CD14-positive monocyte (primary cell): ENCODE results near the gene MBL2. TPM values are rescaled to one million over a fixed set of nuclear protein-coding genes. Genes with fewer than 3 reads are reported as not detected.

Source experiments
- DNase-seq, 3 donors: peaks; one replicate each; pipeline ENCODE4 v3.0.0-alpha.2; 2011 to 2022
- H2AFZ ChIP-seq: 2 replicates; pipeline ENCODE4 v1.6.0; 2012; ENCODE audit warnings: mild to moderate bottlenecking, low read depth, low read length, inconsistent platforms; ENCODE audit not compliant: insufficient read depth, poor library complexity, severe bottlenecking
- H3K27ac ChIP-seq, 2 donors: 1 replicate in 1 of 2; 2 replicates in 1 of 2; pipeline ENCODE4 v1.5.1; 2012 to 2013; ENCODE audit warnings: low read length in 2 of 2, control low read depth in 1 of 2, inconsistent platforms in 1 of 2, low read depth in 1 of 2, mild to moderate bottlenecking in 1 of 2
- H3K27me3 ChIP-seq, 2 donors: one replicate each; pipeline versions ENCODE4 v1.6.0 to v1.6.1; 2011 to 2013; ENCODE audit warnings: low read length in 2 of 2; ENCODE audit not compliant: control insufficient read depth in 2 of 2, insufficient read depth in 2 of 2
- H3K36me3 ChIP-seq, 2 donors: replicated peaks in 1 of 2; 1 replicate in 1 of 2; 2 replicates in 1 of 2; pipeline versions ENCODE4 v1.5.1 to v1.6.1; 2012 to 2013; ENCODE audit warnings: low read length in 2 of 2, control low read depth in 1 of 2, inconsistent platforms in 1 of 2, mild to moderate bottlenecking in 1 of 2; ENCODE audit not compliant: insufficient read depth in 2 of 2, control insufficient read depth in 1 of 2
- H3K4me1 ChIP-seq, 2 donors: 1 replicate in 1 of 2; 2 replicates in 1 of 2; pipeline versions ENCODE4 v1.5.1 to v1.6.1; 2012 to 2013; ENCODE audit warnings: low read length in 2 of 2, control low read depth in 1 of 2, inconsistent platforms in 1 of 2, mild to moderate bottlenecking in 1 of 2, moderate library complexity in 1 of 2; ENCODE audit not compliant: insufficient read depth in 2 of 2, control insufficient read depth in 1 of 2
- H3K4me2 ChIP-seq: replicated peaks from 2 replicates; pipeline ENCODE3; 2012; ENCODE audit warnings: low read length, moderate library complexity, mild to moderate bottlenecking; ENCODE audit not compliant: poor library complexity, severe bottlenecking; ENCODE audit errors: extremely low read depth
- H3K4me3 ChIP-seq, 3 experiments: fragments of 200-600 bp in 1 of 3; sonication (generic) in 1 of 3; replicated peaks in 1 of 3; 1 replicate in 2 of 3; 2 replicates in 1 of 3; pipeline ENCODE4 v1.5.1; 2011 to 2013; ENCODE audit warnings: low read length in 3 of 3, mild to moderate bottlenecking in 3 of 3, control low read depth in 2 of 3, low read depth in 2 of 3, inconsistent platforms in 1 of 3, moderate library complexity in 1 of 3
- H3K79me2 ChIP-seq: 2 replicates; pipeline ENCODE4 v1.6.0; 2012; ENCODE audit warnings: mild to moderate bottlenecking, control low read depth, inconsistent platforms, low read length, moderate library complexity; ENCODE audit not compliant: insufficient read depth
- H3K9ac ChIP-seq: 2 replicates; pipeline ENCODE4 v1.6.0; 2017; ENCODE audit warnings: low read length, mild to moderate bottlenecking; ENCODE audit not compliant: insufficient read depth, poor library complexity, severe bottlenecking
- H3K9me3 ChIP-seq, 2 donors: replicated peaks in 1 of 2; 1 replicate in 1 of 2; 2 replicates in 1 of 2; pipeline versions ENCODE4 v1.5.1 to v1.6.1; 2012 to 2013; ENCODE audit warnings: low read length in 2 of 2, control low read depth in 1 of 2; ENCODE audit not compliant: control insufficient read depth in 1 of 2, insufficient read depth in 1 of 2
- H4K20me1 ChIP-seq: 2 replicates; pipeline ENCODE4 v1.6.0; 2012; ENCODE audit warnings: mild to moderate bottlenecking, low read length, control low read depth, moderate library complexity; ENCODE audit not compliant: insufficient read depth
- H3K27ac Mint-ChIP-seq, 7 donors: one replicate each; pipeline ENCODE4 v1.8.0; 2020; ENCODE audit warnings: mild to moderate bottlenecking in 7 of 7, mixed read lengths in 7 of 7, moderate library complexity in 6 of 7, inconsistent platforms in 2 of 7
- H3K27me3 Mint-ChIP-seq, 3 donors: one replicate each; pipeline ENCODE4 v1.8.0; 2021 to 2022; ENCODE audit warnings: low read depth in 3 of 3, mild to moderate bottlenecking in 3 of 3, mixed read lengths in 3 of 3, moderate library complexity in 3 of 3, inconsistent platforms in 1 of 3
- H3K36me3 Mint-ChIP-seq, 2 donors: one replicate each; pipeline ENCODE4 v1.8.0; 2020; ENCODE audit warnings: mixed read lengths in 2 of 2, inconsistent platforms in 1 of 2, mild to moderate bottlenecking in 1 of 2
- H3K4me1 Mint-ChIP-seq: one replicate; pipeline ENCODE4 v1.8.0; 2020; ENCODE audit warnings: mild to moderate bottlenecking, mixed read lengths
- H3K4me3 Mint-ChIP-seq, 2 donors: one replicate each; pipeline ENCODE4 v1.8.0; 2020; ENCODE audit warnings: mild to moderate bottlenecking in 2 of 2, mixed read lengths in 2 of 2, moderate library complexity in 1 of 2
- H3K9me3 Mint-ChIP-seq, 7 donors: one replicate each; pipeline ENCODE4 v1.8.0; 2020 to 2022; ENCODE audit warnings: mixed read lengths in 7 of 7, mild to moderate bottlenecking in 6 of 7, moderate library complexity in 6 of 7, inconsistent platforms in 2 of 7
- WGBS: methylation state at CpG from one replicate; pipeline ENCODE4 v1.1.5; 2013; ENCODE audit warnings: missing lambda C conversion rate; ENCODE audit not compliant: insufficient coverage; 5-methylcytosine and 5-hydroxymethylcytosine counted together
- intact Hi-C, 2 donors: fragments of 100-400 bp; cut with micrococcal nuclease; formaldehyde crosslinking; loops; one replicate each; pipeline versions ENCODE4 v1.15.0 to v1.15.1; 2023
- polyA plus RNA-seq, 3 donors: library from polyadenylated mRNA; depleted of rRNA in 1 of 3; unstranded in 2 of 3; stranded (reverse) in 1 of 3; fragments of 300-500 nt in 2 of 3; fragments of >200 nt in 1 of 3; fragmentation: Illumina TruSeq in 2 of 3; gene quantifications; 1 replicate in 2 of 3; 2 replicates in 1 of 3; pipeline ENCODE4 v1.2.3, GENCODE V29; 2012 to 2021
- TF ChIP-seq, protein P1 (sequence below): fragments of 200-600 bp; IDR thresholded peaks from one replicate; pipeline ENCODE4 v1.8.0; 2022; ENCODE audit warnings: antibody characterized with exemption, mild to moderate bottlenecking

Gene MBL2
- polyA plus RNA-seq, 3 donors: not detected

DNA sequence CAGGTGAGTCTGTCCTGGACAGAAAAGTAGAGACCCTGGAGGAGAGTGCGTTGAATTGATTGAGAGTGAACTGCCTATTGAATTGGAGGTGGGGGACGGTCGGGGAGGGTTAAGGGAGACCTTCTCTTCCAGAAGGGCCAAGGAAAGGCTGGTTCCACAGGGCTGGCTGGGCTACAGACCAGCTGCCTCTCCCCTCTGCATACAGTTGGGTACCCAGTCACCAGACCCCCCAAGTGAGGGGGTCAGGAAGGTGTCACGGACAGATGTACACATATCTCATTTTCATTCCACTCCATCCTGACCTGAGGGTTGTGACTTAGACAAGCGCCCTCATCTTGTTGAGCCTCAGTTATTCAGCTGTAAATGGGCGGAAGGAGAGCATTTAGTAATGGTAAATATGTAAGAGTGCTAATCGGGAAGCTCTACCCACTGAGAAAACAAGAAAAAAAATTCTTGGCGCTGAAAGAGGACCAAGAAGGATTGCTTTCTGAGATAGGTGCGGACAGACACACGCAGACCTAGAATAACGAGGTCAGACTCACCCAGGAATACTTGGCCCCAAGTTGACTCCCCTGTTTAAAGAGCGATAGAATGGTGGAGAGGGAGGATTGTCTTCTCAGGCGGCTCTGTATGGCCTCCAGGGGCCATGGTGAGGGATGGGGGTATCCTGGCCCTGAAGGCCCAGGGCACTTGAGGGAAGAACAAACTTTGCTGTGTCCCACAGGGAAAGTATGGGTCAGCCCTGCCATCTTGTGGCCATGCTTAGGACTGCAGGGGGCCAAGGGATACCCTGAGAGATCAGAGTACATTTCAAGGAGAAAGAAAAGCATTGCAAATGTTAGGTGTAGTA lies 7.2 kb upstream of the MBL2 start:
- Mint-ChIP-seq H3K36me3 (no peaks in the 10 kb centered on the region), H3K4me3 (no peak overlapping the region), H3K4me1 (peaks cover 2% of the 10 kb centered on the region), H3K27me3 (peaks cover 0 to 7% (median 3%) of the 10 kb centered on the region in 3 donors), H3K9me3 (peaks cover 0 to 2% (median 0%) of the 10 kb centered on the region in 7 donors), H3K27ac (no peak overlapping the region)
- Histone ChIP-seq H3K36me3 (no peaks in the 10 kb centered on the region), H3K27ac (no peak overlapping the region), H3K9ac (no peak overlapping the region), H3K4me1 (peaks cover 0 to 5% of the 10 kb centered on the region in 2 donors), H3K27me3 (no peaks in the 10 kb centered on the region), H2AFZ (no peak overlapping the region), H4K20me1 (no peaks in the 10 kb centered on the region), H3K79me2 (no peaks in the 10 kb centered on the region), H3K9me3 (no peaks in the 10 kb centered on the region), H3K4me2 (no peak overlapping the region), H3K4me3 (no peak overlapping the region)
- peak; percentile 2 to 36 (median 15) for DNase-seq
- intact Hi-C loops: loop anchor here (2.0 to 5.0 kb wide), 3 partner anchors 37 to 137 kb away; no protein-coding TSS in a partner anchor
- 88% methylated on average over 8 of the region's 13 CpGs for WGBS
- TF ChIP-seq, protein P1, sequence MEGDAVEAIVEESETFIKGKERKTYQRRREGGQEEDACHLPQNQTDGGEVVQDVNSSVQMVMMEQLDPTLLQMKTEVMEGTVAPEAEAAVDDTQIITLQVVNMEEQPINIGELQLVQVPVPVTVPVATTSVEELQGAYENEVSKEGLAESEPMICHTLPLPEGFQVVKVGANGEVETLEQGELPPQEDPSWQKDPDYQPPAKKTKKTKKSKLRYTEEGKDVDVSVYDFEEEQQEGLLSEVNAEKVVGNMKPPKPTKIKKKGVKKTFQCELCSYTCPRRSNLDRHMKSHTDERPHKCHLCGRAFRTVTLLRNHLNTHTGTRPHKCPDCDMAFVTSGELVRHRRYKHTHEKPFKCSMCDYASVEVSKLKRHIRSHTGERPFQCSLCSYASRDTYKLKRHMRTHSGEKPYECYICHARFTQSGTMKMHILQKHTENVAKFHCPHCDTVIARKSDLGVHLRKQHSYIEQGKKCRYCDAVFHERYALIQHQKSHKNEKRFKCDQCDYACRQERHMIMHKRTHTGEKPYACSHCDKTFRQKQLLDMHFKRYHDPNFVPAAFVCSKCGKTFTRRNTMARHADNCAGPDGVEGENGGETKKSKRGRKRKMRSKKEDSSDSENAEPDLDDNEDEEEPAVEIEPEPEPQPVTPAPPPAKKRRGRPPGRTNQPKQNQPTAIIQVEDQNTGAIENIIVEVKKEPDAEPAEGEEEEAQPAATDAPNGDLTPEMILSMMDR: peak; percentile 93

DNA sequence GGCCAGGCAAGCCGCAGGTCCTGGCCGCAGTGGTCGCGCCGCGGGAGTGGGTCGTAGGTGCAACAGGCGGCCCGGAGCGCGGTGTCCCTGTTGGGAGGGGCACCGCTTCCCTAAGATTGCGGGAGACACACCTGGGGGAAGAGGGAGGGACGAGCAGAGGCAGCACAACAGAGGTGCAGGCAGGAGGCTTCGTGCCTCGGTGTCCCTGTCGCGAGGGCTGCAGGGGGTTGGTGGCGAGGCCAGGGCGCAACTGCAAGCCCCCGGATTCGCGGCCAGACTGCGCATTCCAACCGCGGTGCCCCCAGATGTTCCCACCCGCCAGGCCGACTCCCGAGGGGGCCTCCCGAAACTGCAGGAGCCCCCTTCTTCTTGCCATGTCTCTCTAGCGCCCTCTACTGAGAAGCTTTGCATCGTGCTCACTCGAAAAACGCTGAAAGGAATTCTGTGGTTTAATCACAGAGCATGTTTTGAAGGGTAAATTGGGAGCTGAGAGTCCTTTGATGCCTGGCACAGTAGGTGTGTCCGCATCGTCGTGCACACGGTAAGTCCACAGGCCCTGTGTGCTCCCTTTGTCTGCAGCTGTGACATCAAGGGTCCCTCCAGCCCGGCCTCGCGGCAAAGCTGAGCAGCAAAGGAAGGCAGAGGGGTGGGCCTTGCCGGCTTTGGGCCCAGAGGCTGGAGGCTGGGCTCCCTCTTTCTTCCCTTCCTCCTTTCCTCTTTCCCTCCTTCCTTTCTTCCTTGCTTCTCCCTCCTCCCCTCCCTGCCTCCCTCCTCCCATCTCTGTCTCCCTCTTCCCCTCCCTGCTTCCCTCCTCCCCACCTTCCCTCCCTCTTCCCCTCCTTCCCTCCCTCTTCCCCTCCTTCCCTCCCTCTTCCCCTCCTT lies 6.2 kb upstream of the MBL2 start:
- H3K36me3 ChIP-seq: no peaks in the 10 kb centered on the region
- no peak overlapping the region for H3K27ac ChIP-seq
- no peak overlapping the region for H3K4me2 ChIP-seq
- no peak overlapping the region for H3K4me3 Mint-ChIP-seq
- no peaks in the 10 kb centered on the region for H3K9me3 ChIP-seq
- intact Hi-C loops: loop anchor here (5.0 kb wide), 2 partner anchors 36 to 136 kb away; no protein-coding TSS in a partner anchor
- H4K20me1 ChIP-seq: no peaks in the 10 kb centered on the region
- H3K79me2 ChIP-seq: no peaks in the 10 kb centered on the region
- TF ChIP-seq, protein P1: peak; percentile 23
- H3K4me1 ChIP-seq: peaks cover 0 to 5% of the 10 kb centered on the region in 2 donors
- WGBS: 52% methylated on average over 38 of the region's 42 CpGs
- H3K36me3 Mint-ChIP-seq: no peaks in the 10 kb centered on the region
- H2AFZ ChIP-seq: no peak overlapping the region
- H3K4me3 ChIP-seq: no peak overlapping the region
- DNase-seq: no peak
- peaks cover 0 to 7% (median 3%) of the 10 kb centered on the region in 3 donors for H3K27me3 Mint-ChIP-seq
- H3K9ac ChIP-seq: no peak overlapping the region
- peaks cover 0 to 2% (median 0%) of the 10 kb centered on the region in 7 donors for H3K9me3 Mint-ChIP-seq
- peaks cover 2% of the 10 kb centered on the region for H3K4me1 Mint-ChIP-seq
- H3K27me3 ChIP-seq: no peaks in the 10 kb centered on the region
- no peak overlapping the region for H3K27ac Mint-ChIP-seq
